HG03103 (cell line): ENCODE data around the gene NCK1.
"Not testable (repeated sequence)": the region's sequence is repeated elsewhere in the genome, so short reads cannot be mapped to it uniquely, and the experiment has no call there.

Experiments used
- ATAC-seq: cut with Tn5 transposase; IDR thresholded peaks from one replicate; pipeline ENCODE4 v1.9.1; 2021; ENCODE audit warnings: low read depth; ENCODE audit not compliant: unreplicated experiment

Gene NCK1

GRCh38 chr3:136860541-136860940 lies 1.5 kb upstream of the NCK1 start:
- ATAC-seq = no peak

- peak; percentile 13 for ATAC-seq
These were observed 762 bp downstream of the NCK1 start for GRCh38 chr3:136862617-136863322.

GRCh38 chr3:136869282-136869681 lies 7.3 kb downstream of the NCK1 start:
- ATAC-seq = no peak

GRCh38 chr3:136872258-136872657 lies 10.2 kb downstream of the NCK1 start:
- ATAC-seq = not testable (repeated sequence)

GRCh38 chr3:136879510-136879909 lies 17.5 kb downstream of the NCK1 start:
- not testable (repeated sequence) for ATAC-seq

GRCh38 chr3:136882571-136882970 lies 20.6 kb downstream of the NCK1 start:
- ATAC-seq = no peak

GRCh38 chr3:136883967-136884720 lies 22.1 kb downstream of the NCK1 start:
- ATAC-seq = no peak

- no peak for ATAC-seq
These were observed 23.6 kb downstream of the NCK1 start for GRCh38 chr3:136885357-136886213.

GRCh38 chr3:136889947-136890346 lies 27.9 kb downstream of the NCK1 start:
- ATAC-seq = no peak

GRCh38 chr3:136891934-136892855 lies 30.2 kb downstream of the NCK1 start:
- ATAC-seq = no peak

- ATAC-seq = no peak
These were observed 31.9 kb downstream of the NCK1 start for GRCh38 chr3:136893848-136894443.

GRCh38 chr3:136897171-136897570 lies 35.2 kb downstream of the NCK1 start:
- not testable (repeated sequence) for ATAC-seq

GRCh38 chr3:136898549-136898948 lies 36.5 kb downstream of the NCK1 start:
- ATAC-seq = no peak

GRCh38 chr3:136898954-136899353 lies 36.9 kb downstream of the NCK1 start:
- no peak for ATAC-seq

- no peak for ATAC-seq
These were observed 37.7 kb downstream of the NCK1 start for GRCh38 chr3:136899622-136900158.

GRCh38 chr3:136900694-136901093 lies 38.7 kb downstream of the NCK1 start:
- not testable (repeated sequence) for ATAC-seq

GRCh38 chr3:136901391-136901790 lies 39.4 kb downstream of the NCK1 start:
- no peak for ATAC-seq

- not testable (repeated sequence) for ATAC-seq
These were observed 40.5 kb downstream of the NCK1 start for GRCh38 chr3:136902530-136902929.

- no peak for ATAC-seq
These were observed 41.9 kb downstream of the NCK1 start for GRCh38 chr3:136903899-136904298.
